Effector memory CD4-positive, alpha-beta T cell (primary cell): ENCODE results near the gene EEF1AKMT1.

ENCODE experiments used
- DNase-seq, 3 donors: peaks; one replicate each; pipeline ENCODE4 v3.0.0-alpha.2; 2020
- H3K27ac ChIP-seq: 2 replicates; pipeline ENCODE4 v1.7.0; 2013; ENCODE audit warnings: mild to moderate bottlenecking, low read length, moderate library complexity; ENCODE audit not compliant: insufficient read depth, poor library complexity, severe bottlenecking
- H3K27me3 ChIP-seq: replicated peaks from 2 replicates; pipeline ENCODE4 v1.7.0; 2013; ENCODE audit warnings: mild to moderate bottlenecking, low read length; ENCODE audit not compliant: insufficient read depth, control insufficient read depth, poor library complexity, severe bottlenecking
- H3K36me3 ChIP-seq: 2 replicates; pipeline ENCODE4 v1.7.0; 2013; ENCODE audit warnings: mild to moderate bottlenecking, low read length, moderate library complexity; ENCODE audit not compliant: control insufficient read depth, insufficient read depth
- H3K4me1 ChIP-seq: 2 replicates; pipeline ENCODE4 v1.7.0; 2013; ENCODE audit warnings: low read length, mild to moderate bottlenecking; ENCODE audit not compliant: control insufficient read depth, insufficient read depth, poor library complexity, severe bottlenecking
- H3K4me3 ChIP-seq: 2 replicates; pipeline ENCODE4 v1.7.0; 2013; ENCODE audit warnings: low read length, low read depth, mild to moderate bottlenecking; ENCODE audit not compliant: insufficient read depth, poor library complexity, severe bottlenecking
- H3K9me3 ChIP-seq: 2 replicates; pipeline ENCODE4 v1.7.0; 2013; ENCODE audit warnings: mild to moderate bottlenecking, low read length, moderate library complexity; ENCODE audit not compliant: control insufficient read depth

EEF1AKMT1 gene

DNA sequence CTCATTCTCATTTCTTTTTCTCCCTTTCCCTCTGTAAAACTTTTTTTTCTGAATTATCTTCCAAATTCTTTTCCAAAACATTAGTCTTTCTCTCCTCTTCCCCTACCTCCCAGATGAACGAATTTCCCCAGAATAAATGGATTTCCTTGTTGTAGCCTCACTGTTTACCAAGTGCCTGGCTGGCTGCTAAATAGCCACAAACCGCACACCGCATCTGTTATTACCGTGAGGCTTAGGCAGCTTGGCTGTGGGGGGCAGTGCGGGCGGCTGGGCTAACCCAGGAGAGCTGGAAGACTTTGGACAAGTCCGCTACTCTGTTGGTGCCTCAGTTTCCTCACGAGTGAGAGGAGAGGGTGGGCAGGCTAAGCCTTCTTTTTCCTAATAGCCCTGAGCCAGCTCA, 59.6 kb downstream of the EEF1AKMT1 start:
- Histone ChIP-seq H3K4me1 (no peaks in the 10 kb centered on the region), H3K27me3 (no peaks in the 10 kb centered on the region), H3K36me3 (no peaks in the 10 kb centered on the region), H3K9me3 (no peaks in the 10 kb centered on the region), H3K4me3 (no peak overlapping the region), H3K27ac (no peak overlapping the region)
- no peak for DNase-seq

DNA sequence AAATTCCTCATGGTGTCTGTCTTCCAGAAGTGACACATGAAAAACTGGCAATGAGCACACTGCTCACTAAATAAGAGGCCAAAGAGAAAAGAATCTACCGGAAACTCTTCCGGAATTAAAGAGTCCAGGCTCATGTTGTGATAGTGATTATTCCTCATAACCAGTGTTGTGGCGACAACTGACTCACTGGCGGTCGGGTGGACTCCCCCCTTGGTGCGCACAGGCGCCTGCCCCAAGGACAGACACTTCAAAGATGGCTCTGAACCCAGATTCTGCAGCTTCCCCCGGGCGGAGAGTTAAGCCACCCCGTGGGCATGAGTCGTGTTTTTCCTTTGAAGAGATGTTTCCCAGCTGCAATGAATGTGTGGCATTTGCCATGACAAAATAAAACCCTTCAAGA, 60.0 kb downstream of the EEF1AKMT1 start:
- no peaks in the 10 kb centered on the region for H3K36me3 ChIP-seq
- H3K4me3 ChIP-seq = no peak overlapping the region
- no peaks in the 10 kb centered on the region for H3K9me3 ChIP-seq
- H3K4me1 ChIP-seq = no peaks in the 10 kb centered on the region
- H3K27me3 ChIP-seq = no peaks in the 10 kb centered on the region
- H3K27ac ChIP-seq = no peak overlapping the region
- no peak for DNase-seq

DNA sequence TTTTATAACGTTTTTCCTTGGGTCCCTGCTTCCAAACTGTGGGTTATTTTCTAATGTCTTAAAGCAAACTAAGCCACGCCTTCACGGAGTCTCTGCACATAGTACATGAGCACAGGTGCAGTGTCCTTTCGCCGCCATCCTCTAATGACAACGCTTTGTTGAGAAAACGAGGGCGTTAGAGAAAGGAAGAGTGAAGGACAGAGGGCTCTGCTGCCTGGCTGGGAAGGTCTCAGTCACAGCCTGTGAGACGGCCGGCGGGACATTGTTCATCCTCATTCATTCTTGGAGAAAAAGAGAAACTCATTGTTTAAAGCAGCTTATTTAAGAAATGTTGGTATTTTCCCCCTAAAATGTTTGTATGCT, 60.8 kb downstream of the EEF1AKMT1 start:
- no peak overlapping the region for H3K4me3 ChIP-seq
- no peaks in the 10 kb centered on the region for H3K27me3 ChIP-seq
- H3K9me3 ChIP-seq = no peaks in the 10 kb centered on the region
- H3K27ac ChIP-seq = no peak overlapping the region
- no peaks in the 10 kb centered on the region for H3K4me1 ChIP-seq
- H3K36me3 ChIP-seq = no peaks in the 10 kb centered on the region
- DNase-seq = no peak

DNA sequence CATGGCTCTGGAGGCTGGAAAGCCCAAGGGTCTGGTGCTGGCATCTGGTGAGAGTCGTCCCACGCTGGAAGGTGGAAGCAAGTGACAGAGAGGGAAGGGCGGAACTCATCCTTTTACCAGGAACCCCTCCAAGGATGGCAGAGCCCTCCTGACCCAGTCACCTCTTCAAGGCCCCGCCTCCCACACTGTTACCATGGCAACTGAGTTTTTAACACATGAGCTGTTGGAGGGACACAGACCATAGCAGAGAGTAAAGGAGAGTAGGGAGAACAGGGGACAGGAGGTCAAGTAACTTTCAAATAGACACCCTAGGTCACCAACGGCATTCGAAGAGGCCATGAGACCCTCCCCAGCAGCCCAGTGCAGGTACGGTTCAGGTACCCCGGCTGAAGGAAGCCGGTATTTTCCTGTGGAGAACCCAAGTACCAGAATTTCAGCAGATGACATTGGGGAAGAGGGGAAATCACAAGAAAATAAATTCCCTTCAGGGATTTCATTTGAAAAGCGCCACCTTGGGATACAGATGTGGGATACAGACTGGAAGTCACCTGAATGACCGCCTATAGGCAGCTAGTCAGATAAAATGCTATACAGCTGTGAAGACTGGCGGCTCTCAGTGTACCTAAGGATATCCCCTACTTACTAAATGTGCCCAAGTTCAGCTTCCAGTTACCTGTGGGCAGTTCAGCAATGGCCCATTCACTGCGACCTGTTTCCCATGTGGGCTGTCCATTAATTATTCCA, 62.3 kb downstream of the EEF1AKMT1 start:
- DNase-seq = no peak
- H3K4me1 ChIP-seq = no peaks in the 10 kb centered on the region
- no peaks in the 10 kb centered on the region for H3K36me3 ChIP-seq
- H3K27me3 ChIP-seq = no peaks in the 10 kb centered on the region
- no peaks in the 10 kb centered on the region for H3K9me3 ChIP-seq
- no peak overlapping the region for H3K27ac ChIP-seq
- H3K4me3 ChIP-seq = no peak overlapping the region

DNA sequence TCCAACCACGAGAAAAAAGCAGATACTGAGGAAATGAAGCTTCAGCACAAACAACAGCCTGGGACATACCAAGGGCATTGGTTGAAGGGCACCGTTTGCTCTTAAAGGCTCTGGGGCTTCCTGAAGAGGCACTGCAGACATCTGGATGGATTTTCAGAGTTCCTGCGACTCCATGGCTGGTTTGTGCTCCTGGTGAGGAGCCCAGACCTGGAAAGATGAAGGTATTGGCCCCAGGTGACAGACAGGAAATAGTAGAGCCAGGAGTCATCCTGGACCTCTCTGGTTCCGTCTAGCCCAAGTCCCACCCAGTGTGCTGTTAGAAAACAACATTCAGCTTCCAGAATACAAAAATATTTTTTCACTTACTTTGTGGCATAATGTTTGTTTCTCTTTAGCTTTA, 64.0 kb downstream of the EEF1AKMT1 start:
- H3K4me3 ChIP-seq = no peak overlapping the region
- no peak overlapping the region for H3K27ac ChIP-seq
- no peaks in the 10 kb centered on the region for H3K27me3 ChIP-seq
- DNase-seq = no peak
- no peaks in the 10 kb centered on the region for H3K9me3 ChIP-seq
- H3K36me3 ChIP-seq = no peaks in the 10 kb centered on the region
- no peaks in the 10 kb centered on the region for H3K4me1 ChIP-seq

DNA sequence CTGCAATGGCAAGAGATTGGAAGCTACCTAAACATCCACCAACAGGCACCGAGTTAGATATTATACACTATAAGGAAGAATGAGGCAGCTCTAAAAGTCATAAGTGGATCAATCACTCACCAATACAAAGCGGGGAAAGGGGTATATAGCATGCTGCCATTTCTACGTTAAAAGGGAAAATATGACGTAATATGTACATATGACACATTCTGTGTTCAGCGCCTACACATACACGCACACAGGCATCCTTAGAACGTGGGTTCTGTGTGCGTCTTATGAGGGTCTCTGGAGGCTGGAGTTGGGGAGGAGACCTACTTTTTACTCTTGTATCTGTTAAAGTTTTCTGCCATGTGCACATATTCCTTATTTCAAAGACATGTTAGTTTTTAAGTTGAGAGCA, 64.4 kb downstream of the EEF1AKMT1 start:
- no peak overlapping the region for H3K27ac ChIP-seq
- H3K4me3 ChIP-seq = no peak overlapping the region
- no peak for DNase-seq
- H3K36me3 ChIP-seq = no peaks in the 10 kb centered on the region
- H3K4me1 ChIP-seq = no peaks in the 10 kb centered on the region
- no peaks in the 10 kb centered on the region for H3K9me3 ChIP-seq
- no peaks in the 10 kb centered on the region for H3K27me3 ChIP-seq

DNA sequence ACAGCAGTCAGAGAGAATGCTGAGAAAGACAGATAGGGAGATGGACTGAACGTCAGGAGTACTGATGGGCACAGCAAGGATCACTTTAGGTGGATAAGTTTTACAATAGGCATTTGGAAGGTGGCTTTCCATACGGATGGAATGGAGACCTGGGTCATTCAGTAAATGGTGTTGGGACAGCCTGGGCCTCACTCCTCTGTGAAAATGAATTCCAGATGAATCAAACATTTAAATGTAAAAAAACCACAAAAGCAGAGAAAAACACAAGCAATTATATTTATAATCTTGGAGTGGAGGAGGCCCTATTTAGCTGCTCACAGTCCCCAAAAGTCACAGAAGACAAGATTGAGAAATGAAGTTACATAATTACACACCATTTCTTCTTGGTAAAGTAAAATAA, 65.5 kb downstream of the EEF1AKMT1 start:
- H3K36me3 ChIP-seq = no peaks in the 10 kb centered on the region
- no peak overlapping the region for H3K27ac ChIP-seq

DNA sequence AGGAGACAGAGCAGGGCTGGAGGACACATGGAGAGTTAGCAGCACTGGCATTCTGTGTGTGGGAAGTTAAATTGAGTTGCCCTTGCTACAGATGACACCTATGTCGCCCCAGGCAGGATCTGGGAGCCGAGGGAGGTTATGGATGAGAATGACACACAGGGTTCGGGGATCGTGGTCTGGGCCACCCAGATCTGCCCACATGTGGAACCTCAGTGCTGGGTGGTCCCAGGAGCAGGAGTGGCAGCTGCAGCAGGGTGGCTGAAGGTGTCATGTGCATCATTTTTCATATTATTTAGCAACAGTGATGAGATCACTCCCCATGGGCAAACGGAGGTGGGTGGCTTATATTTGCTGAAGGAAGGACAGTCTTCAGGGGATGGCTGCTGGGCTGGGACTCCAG, 67.1 kb downstream of the EEF1AKMT1 start:
- Histone ChIP-seq H3K27ac (no peak overlapping the region), H3K9me3 (no peaks in the 10 kb centered on the region), H3K36me3 (no peaks in the 10 kb centered on the region), H3K4me1 (peaks cover 10% of the 10 kb centered on the region), H3K4me3 (no peak overlapping the region), H3K27me3 (no peaks in the 10 kb centered on the region)
- no peak for DNase-seq

More for the DNA sequence above, 65.5 kb downstream of the EEF1AKMT1 start:
- no peaks in the 10 kb centered on the region for H3K27me3 ChIP-seq
- H3K9me3 ChIP-seq = no peaks in the 10 kb centered on the region
- H3K4me1 ChIP-seq = peaks cover 2% of the 10 kb centered on the region
- DNase-seq = no peak
- no peak overlapping the region for H3K4me3 ChIP-seq

DNA sequence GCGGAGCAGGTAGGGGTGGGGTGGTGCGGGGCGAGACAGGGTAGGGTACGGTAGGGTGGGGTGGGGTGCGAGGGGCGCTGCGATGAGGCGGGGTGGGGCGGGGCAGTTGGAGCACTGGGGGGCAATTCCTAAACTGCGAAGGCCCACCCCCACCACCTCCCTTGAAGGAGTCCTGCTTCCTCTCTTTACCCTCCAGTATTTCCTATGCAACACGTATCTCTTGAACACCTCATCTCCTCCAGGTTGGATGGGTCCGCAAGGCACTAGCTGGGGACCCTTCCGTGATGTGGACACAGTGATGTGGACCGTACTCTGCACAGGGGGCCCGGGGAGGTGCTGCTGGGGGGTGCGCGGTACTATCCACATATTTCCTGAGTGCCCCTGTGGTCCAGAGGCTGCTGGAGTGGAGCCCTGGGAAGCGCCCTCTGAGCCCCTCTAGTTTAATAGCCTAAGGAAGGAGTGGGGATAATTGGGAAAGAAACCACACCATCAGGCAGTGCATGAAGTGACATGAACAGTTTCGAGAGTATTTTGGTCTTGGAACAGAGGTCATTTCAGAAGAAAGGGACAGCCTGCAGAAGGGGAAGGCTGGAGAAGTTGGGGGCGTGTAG, 69.2 kb downstream of the EEF1AKMT1 start:
- Histone ChIP-seq H3K4me1 (peaks cover 10% of the 10 kb centered on the region), H3K4me3 (no peak overlapping the region)

DNA sequence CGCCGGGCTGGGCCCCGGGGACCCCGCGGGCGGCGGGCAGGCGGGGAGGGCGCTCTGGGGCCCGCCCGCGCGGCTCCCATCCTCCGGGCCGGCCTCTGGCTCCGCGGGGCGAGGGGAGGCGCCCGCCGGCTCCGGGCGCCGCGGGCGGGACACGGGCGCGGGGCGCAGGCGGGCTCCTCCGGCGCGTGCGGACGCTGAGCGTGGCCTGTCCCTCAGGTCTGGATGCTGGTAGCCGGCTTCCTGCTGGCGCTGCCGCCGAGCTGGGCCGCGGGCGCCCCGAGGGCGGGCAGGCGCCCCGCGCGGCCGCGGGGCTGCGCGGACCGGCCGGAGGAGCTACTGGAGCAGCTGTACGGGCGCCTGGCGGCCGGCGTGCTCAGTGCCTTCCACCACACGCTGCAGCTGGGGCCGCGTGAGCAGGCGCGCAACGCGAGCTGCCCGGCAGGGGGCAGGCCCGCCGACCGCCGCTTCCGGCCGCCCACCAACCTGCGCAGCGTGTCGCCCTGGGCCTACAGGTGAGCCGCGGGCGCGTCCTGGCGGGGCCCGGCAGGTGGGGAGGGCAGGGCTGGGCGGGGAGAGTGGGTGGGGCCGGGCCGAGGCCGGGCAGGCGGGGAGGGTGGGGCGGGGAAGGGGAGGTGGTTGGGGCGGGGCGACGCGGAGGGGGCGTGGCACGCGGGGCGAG, 69.8 kb downstream of the EEF1AKMT1 start:
- peaks cover 3% of the 10 kb centered on the region for H3K27me3 ChIP-seq
- H3K36me3 ChIP-seq = no peaks in the 10 kb centered on the region
- H3K4me3 ChIP-seq = no peak overlapping the region
- peaks cover 10% of the 10 kb centered on the region for H3K4me1 ChIP-seq
- H3K27ac ChIP-seq = no peak overlapping the region
- peak; percentile 62 to 69 (median 64) for DNase-seq
- H3K9me3 ChIP-seq = no peaks in the 10 kb centered on the region

More for the DNA sequence above, 69.2 kb downstream of the EEF1AKMT1 start:
- Histone ChIP-seq H3K27me3 (peaks cover 3% of the 10 kb centered on the region), H3K27ac (no peak overlapping the region), H3K36me3 (no peaks in the 10 kb centered on the region), H3K9me3 (no peaks in the 10 kb centered on the region)
- DNase-seq = no peak
